HS-27A (cell line): ENCODE measurements around the gene ZMIZ2.
"Not testable (repeated sequence)": the region's sequence is repeated elsewhere in the genome, so short reads cannot be mapped to it uniquely, and the experiment has no call there.

Source experiments
- DNase-seq: peaks from one replicate; pipeline ENCODE4 v3.0.0-alpha.2; 2012; ENCODE audit warnings: low read depth, missing footprints

Gene ZMIZ2

GRCh38 chr7:44798649-44799305 lies 50.1 kb downstream of the ZMIZ2 start:
- DNase-seq, result no peak

GRCh38 chr7:44799939-44800338 lies 51.3 kb downstream of the ZMIZ2 start:
- no peak for DNase-seq

- DNase-seq, result no peak
Observed at GRCh38 chr7:44801890-44802289, 53.2 kb downstream of the ZMIZ2 start.

- no peak for DNase-seq
Observed at GRCh38 chr7:44802418-44803025, 53.9 kb downstream of the ZMIZ2 start.

GRCh38 chr7:44803828-44804519 lies 55.3 kb downstream of the ZMIZ2 start:
- DNase-seq, result not testable (repeated sequence)

GRCh38 chr7:44805950-44806349 lies 57.3 kb downstream of the ZMIZ2 start:
- no peak for DNase-seq

GRCh38 chr7:44808914-44809393 lies 60.3 kb downstream of the ZMIZ2 start:
- DNase-seq, result no peak

GRCh38 chr7:44811093-44811492 lies 62.4 kb downstream of the ZMIZ2 start:
- DNase-seq, result no peak

- DNase-seq, result no peak
Observed at GRCh38 chr7:44811571-44811970, 62.9 kb downstream of the ZMIZ2 start.

GRCh38 chr7:44814919-44815318 lies 66.3 kb downstream of the ZMIZ2 start:
- no peak for DNase-seq

- no peak for DNase-seq
Observed at GRCh38 chr7:44819292-44819691, 70.6 kb downstream of the ZMIZ2 start.
